ENCODE data around the gene STARD5.

Gene STARD5

DNA sequence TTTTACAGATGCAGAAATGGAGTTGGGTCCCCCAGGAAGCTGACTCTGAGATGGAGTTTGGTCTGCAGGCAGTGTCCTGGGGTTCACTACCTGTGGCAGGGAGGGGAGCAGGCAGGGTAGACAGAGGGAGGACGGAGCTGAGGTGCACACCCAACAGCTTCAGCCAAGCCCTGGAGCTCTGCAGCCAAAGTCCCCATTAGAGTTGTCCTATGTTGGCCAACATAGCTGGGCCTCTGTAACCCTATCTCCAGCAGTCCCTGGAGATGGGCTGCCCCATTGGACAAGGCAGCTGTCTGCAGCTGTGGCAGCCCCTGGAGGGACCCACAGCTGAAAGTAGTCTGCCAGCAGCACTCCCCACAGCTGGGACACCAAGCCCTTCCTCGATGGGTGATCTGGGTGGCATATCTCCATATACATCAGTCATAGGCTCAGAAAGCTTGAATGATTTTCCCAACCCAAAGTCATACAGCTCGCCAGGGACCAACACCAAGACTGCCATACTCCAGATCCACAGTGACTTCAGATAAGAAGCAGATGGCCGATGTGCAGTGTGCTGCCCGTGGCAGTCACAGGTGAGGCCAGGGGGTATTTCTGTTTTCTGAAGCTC is 31.9 kb downstream of the STARD5 start:
- TF ChIP-seq, protein P1, sequence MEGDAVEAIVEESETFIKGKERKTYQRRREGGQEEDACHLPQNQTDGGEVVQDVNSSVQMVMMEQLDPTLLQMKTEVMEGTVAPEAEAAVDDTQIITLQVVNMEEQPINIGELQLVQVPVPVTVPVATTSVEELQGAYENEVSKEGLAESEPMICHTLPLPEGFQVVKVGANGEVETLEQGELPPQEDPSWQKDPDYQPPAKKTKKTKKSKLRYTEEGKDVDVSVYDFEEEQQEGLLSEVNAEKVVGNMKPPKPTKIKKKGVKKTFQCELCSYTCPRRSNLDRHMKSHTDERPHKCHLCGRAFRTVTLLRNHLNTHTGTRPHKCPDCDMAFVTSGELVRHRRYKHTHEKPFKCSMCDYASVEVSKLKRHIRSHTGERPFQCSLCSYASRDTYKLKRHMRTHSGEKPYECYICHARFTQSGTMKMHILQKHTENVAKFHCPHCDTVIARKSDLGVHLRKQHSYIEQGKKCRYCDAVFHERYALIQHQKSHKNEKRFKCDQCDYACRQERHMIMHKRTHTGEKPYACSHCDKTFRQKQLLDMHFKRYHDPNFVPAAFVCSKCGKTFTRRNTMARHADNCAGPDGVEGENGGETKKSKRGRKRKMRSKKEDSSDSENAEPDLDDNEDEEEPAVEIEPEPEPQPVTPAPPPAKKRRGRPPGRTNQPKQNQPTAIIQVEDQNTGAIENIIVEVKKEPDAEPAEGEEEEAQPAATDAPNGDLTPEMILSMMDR (conservative IDR thresholded peaks at IDR 0.05; ENCODE audit: control insufficient read depth, insufficient read depth, low read depth, low read length), result no peak
- no peak overlapping the region for H3K4me3 ChIP-seq (ENCODE audit: control insufficient read depth, low read depth, low read length)
- no peak for DNase-seq (ENCODE audit: low read depth)

DNA sequence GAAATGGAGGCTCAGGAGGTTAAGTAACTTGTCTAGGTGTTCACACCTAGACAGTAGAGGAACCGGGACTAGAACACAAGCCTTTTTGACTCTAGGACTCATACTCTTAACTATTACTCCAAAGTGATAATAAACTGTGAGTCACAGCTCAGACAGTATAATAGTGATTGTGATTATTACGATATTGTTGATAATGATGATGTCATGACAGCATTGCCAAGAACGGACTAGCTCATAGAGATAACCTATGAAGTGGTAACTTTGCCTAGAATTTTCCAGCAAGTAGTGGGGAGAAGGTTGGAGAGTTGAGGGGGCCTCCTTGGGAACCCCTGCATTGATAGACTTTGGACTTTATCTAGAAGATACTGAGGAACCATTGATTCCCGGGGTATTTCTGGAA is 34.0 kb downstream of the STARD5 start:
- no peak overlapping the region for H3K4me3 ChIP-seq (ENCODE audit: control insufficient read depth, low read depth, low read length)
- TF ChIP-seq, protein P1 (conservative IDR thresholded peaks at IDR 0.05; ENCODE audit: control insufficient read depth, insufficient read depth, low read depth, low read length), result no peak
- no peak for DNase-seq (ENCODE audit: low read depth)

DNA sequence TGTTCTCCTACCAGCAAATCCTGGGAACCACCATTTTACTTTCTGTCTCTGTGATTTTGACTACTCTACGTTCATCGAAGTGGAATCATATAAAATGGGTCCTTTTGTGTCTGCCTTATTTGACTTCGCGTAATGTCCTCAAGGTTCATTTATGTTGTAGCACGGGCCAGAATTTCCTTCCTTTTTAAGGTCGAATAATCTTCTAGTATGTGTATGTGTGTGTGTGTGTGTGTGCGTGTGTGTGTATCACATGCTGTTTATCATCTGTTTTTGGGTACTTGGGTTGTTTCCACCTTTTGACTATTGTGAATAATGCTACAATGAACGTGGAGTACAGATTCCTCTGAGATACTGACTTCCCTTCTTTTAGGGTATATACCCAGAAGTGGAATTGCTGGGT is 35.3 kb downstream of the STARD5 start:
- TF ChIP-seq, protein P1 (conservative IDR thresholded peaks at IDR 0.05; ENCODE audit: control insufficient read depth, insufficient read depth, low read depth, low read length), result no peak
- no peak overlapping the region for H3K4me3 ChIP-seq (ENCODE audit: control insufficient read depth, low read depth, low read length)
- DNase-seq (ENCODE audit: low read depth), result no peak

DNA sequence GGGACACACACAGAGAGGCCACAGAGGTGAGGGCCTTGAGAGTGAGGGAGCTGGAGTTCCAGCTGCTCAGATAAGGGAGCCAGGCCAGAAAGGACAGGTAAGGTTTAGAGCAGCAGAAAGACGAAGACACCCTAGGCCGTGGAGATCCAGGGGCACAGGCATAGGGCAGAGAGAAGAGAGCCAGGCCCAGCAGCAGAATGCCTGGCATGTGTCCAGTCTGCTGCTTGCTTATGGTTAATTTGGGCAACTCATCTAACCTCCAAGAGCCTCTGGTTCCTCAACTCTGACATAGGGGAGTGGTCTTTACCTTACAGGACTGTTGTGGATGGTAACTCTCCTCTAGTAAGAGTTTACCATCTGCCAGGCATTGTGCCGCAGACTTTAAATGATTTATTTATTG is 35.9 kb downstream of the STARD5 start:
- no peak overlapping the region for H3K4me3 ChIP-seq (ENCODE audit: control insufficient read depth, low read depth, low read length)
- DNase-seq (ENCODE audit: low read depth), result no peak
- TF ChIP-seq, protein P1 (conservative IDR thresholded peaks at IDR 0.05; ENCODE audit: control insufficient read depth, insufficient read depth, low read depth, low read length), result no peak

DNA sequence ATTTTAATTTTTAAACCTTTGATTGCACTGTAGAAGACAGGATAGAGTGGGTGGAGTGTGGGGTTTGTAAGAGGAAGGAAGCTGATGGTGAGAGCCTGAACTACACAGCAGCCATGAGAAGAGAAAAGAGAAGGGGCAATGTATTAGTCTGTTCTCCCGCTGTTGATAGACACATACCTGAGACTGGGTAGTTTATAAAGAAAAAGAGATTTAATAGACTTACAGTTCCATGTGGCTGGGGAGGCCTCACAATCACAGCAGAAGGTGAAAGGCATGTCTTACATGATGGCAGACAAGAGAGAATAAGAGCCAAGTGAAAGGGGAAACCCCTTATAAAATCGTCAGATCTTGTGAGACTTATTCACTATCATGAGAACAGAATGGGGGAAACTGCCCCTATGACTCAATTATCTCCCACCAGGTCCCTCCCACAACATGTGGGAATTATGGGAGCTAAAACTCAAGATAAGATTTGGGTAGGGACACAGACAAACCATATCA is 37.3 kb downstream of the STARD5 start:
- DNase-seq (ENCODE audit: low read depth), result no peak
- no peak overlapping the region for H3K4me3 ChIP-seq (ENCODE audit: control insufficient read depth, low read depth, low read length)
- TF ChIP-seq, protein P1 (conservative IDR thresholded peaks at IDR 0.05; ENCODE audit: control insufficient read depth, insufficient read depth, low read depth, low read length), result no peak

DNA sequence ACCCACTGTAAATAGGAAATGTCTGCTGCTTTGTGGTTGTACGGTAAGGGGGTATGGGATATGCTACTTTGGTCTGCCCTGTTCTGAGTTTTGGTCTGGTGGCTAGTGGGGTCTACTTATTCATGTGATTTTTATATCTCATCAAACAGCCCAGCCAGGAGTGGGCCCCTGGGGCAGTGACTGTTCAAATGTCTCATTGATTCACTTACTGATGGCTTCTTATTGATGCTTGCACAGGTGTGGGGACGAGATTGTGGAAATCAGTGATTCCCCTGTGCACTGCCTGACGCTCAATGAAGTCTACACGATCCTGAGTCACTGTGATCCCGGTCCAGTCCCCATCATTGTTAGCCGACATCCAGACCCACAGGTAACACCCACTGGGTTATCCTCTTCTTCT is 38.5 kb downstream of the STARD5 start:
- no peak for DNase-seq (ENCODE audit: low read depth)
- no peak overlapping the region for H3K4me3 ChIP-seq (ENCODE audit: control insufficient read depth, low read depth, low read length)
- TF ChIP-seq, protein P1 (conservative IDR thresholded peaks at IDR 0.05; ENCODE audit: control insufficient read depth, insufficient read depth, low read depth, low read length), result no peak
